NK-92 (cell line): Measurements from ENCODE around the gene MYBL2.

ENCODE experiments used
- DNase-seq: peaks from one replicate; lab custom pipeline; 2025; ENCODE audit not compliant: unreplicated experiment; lab: John Stamatoyannopoulos, UW

The MYBL2 gene

DNA sequence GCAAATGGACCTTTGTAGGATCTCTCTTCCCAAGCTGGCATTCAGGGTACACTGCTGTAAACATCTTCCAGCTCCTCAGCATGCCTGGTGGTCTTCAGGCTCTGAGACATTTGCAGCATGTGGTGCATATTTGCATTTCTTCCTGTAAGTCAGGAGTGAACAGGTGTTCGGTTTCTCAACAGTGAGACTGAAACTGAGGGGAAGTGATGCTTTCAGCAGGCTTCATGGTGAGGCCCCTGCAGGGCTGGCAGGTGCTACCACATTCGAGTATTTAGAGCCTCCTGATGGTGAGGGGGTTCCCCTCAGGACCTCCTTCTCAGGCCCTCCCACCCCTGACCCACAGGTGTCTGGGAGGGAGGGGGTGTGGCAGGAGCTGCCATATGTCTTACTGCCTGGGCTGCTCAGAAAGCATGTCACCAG, 15.1 kb downstream of the MYBL2 start:
- no peak for DNase-seq

DNA sequence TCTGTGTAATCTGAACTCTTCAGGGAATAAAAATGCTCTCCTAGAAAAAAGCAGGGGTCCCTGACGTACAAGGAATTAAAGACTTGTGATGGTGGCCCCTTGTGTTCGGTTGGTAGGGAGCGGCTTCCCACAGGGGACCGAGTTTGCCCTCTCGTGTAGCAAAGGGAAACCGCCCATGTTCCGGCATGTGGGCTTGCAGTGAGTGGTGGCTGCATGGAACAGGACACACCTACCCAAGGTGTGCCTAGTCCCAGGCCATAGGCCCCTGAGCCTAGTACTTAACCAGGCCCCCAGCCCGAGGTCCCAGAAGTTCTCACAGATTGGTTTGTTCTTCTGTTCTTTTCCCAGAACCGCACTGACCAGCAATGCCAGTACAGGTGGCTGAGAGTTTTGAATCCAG, 15.5 kb downstream of the MYBL2 start:
- no peak for DNase-seq

DNA sequence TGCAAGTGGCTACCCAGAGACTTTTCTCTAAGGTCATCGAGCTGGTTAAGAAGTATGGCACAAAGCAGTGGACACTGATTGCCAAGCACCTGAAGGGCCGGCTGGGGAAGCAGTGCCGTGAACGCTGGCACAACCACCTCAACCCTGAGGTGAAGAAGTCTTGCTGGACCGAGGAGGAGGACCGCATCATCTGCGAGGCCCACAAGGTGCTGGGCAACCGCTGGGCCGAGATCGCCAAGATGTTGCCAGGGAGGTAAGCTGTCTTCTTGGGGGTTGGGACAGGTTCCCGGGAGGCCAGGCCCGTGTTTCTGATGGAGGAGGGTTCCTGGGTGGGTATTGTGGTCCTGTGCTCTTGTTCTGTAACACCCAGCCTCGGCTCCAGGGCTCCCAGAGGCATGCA, 19.9 kb downstream of the MYBL2 start:
- no peak for DNase-seq

DNA sequence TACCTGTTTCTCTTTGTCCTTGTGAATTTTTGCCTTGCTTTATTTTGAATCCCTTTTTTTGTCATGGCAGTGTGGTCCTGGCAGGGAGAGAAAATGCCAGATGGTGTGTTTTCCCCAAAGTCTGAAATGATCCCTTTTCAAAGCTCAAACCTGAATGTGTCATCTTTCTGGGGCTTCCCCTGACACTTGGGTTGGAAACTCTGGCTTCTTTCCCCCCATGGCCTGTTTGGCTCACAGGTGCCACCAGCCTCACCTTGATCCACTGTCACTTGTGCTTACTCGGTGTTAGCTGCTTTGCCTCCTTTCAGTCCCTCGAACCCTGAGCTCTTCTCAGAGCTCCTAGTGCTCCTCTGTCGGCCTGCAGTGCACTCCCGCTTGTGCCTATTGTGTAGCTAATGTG, 22.3 kb downstream of the MYBL2 start:
- DNase-seq, result no peak

DNA sequence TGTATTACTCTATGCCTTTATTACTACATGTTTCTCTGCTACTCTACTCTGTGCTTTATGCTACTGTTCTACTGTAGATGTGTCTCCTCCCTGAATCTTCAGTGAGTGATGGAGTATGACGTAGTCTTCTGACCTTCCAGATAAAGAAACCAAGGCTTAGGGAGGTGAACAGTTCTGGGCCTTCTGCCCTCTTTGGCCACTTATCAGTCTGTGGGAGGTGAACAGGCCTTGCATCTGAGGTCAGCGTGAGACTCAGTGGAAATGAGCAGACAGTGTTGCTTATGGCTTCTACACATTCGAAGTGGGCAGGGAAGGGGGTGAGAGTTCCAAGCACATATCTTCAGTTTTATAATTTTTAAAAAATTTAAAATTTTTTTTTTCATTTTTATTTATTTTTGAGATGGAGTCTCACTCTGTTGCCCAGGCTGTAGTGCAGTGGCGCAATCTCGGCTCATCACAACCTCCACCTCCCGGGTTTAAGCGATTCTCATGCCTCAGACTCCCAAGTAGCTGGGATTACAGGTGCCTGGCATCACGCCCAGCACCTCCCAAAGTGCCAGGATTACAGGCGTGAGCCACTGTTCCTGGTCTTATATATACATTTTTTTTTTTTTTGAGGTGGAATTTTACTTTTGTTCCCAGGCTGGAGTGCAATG, 24.2 kb downstream of the MYBL2 start:
- no peak for DNase-seq

DNA sequence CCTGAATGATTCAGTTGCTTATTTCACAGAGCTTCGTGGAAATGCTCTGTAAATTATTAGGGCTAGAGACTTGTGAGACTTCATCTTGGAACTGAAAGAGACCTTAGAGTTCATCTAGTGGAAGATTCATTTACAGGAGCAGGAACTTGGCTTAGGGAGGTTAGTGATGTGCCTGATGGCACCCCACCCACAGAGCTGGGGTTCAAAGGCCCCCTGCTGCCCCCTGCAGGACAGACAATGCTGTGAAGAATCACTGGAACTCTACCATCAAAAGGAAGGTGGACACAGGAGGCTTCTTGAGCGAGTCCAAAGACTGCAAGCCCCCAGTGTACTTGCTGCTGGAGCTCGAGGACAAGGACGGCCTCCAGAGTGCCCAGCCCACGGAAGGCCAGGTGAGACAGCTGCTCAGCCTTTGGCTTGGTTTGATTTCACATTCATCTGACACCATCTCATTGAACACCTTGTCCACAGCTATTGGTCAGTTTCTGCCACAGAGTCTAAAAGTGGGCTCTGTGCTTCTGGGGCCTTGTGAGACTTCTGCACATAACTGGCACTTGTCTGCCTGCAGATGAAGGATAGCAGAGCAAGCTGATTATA, 25.1 kb downstream of the MYBL2 start:
- DNase-seq, result no peak

DNA sequence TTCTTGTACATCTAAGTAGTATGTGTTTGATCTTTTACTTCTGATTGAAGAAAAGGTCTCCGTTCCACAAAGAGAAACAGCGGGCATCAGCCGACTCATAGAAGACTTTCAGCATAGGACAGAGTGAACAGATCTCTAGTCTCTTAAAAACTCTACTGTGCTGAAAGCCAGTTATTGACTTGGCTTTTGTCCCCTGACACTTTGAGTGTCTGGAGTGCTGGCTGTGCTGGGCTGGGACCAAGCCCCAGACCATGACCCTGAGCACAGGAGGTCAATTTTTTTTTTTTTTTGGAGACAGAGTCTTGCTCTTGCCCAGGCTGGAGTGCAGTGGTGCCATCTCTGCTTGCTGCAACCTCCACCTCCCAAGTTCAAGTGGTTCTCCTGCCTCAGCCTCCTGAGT, 27.8 kb downstream of the MYBL2 start:
- no peak for DNase-seq

DNA sequence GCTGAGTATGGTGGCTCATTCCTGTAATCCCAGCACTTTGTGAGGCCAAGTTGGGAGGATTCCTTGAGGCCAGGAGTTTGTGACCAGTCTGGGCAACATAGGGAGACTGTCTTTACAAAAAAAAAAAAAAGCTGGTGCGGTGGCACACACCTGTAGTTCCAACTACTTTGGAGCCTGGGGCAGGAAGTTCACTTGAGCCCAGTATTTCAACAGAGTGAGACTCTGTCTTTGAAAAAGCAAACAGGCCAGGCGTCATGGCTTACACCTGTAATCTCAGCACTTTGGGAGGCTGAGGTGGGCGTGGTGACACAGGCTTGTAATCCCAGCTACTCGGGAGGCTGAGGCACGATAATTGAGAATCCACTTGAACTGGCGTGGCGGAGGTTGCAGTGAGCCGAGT, 28.7 kb downstream of the MYBL2 start:
- no peak for DNase-seq

DNA sequence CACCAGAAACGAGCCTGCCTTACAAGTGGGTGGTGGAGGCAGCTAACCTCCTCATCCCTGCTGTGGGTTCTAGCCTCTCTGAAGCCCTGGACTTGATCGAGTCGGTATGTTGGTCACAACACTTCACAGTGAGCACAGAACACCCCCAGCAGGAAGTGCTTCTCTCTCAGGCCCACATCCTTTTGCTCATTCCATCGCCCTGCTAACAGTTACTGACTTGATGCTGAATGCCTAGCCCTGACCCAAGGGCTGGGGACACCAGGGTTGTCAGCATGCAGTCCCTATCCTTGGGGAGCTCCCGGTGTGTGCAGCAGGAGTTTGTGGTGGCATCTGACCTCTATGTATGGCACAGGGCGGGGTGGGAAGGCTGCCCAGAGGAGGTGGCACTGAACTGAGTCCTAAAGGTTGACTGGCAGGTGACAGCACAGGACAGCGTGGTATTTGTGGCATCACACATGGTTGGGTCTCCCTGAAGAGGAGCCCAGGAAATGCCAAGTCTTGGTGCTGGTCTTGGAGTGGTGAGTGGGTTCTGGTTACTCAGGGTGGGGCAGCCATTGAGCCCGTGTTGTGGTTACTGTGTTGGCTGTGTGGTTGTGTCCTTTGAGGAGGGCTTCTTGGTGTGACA, 33.1 kb downstream of the MYBL2 start:
- no peak for DNase-seq

DNA sequence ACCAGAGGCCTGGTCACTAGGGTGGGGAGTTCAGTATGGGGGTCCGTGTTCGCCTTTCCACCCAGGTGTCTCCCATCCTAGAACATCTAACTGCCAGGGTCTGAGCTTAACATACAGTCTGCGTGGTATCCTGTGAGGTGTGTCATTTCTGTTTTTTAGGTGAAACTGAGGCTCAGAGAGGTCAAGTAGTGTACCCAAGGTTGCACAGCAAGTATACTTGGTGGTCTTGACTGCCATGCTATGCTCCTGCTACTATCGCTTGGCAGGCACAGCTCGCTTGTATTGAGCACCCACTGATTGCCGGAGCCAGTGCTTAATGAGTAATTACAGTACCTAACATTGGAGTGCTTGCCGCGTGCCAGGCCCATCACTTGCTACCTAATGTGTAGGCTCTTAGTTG, 33.7 kb downstream of the MYBL2 start:
- DNase-seq, result no peak

DNA sequence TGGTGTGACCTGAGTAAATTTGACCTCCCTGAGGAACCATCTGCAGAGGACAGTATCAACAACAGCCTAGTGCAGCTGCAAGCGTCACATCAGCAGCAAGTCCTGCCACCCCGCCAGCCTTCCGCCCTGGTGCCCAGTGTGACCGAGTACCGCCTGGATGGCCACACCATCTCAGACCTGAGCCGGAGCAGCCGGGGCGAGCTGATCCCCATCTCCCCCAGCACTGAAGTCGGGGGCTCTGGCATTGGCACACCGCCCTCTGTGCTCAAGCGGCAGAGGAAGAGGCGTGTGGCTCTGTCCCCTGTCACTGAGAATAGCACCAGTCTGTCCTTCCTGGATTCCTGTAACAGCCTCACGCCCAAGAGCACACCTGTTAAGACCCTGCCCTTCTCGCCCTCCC, 35.6 kb downstream of the MYBL2 start:
- DNase-seq, result no peak

DNA sequence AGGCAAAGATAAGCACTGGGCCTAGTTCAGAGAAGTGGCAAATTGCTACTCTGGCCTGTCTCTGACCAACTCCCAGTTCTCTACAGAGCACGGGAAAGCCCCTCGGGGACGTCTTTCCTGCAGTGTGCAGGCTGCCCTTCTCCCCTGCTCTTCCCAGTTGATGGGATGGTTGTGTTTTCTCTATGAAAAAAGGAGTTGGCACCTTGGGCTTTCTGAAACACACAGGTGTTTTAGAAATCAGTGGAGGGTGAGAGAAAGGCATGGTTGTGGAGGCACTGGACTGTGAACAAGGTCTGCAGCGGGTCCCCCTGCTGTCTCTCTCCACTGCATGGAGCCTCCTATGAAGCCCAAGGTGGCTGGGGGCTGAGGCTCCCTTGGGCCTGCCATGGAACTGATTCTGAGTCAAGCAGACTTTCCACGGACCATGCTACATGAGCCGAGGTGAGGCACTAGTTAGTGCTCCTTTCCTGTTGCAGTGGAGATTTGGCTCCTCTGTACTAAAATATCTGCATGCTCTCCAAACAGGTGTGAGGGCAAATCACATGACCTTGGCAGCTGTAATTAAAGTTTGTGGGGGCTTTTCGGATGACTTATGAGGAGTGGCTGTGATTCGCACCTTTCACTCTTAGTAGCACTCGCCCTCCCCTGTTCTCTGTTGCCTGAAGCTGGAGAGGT, 43.6 kb downstream of the MYBL2 start:
- no peak for DNase-seq

DNA sequence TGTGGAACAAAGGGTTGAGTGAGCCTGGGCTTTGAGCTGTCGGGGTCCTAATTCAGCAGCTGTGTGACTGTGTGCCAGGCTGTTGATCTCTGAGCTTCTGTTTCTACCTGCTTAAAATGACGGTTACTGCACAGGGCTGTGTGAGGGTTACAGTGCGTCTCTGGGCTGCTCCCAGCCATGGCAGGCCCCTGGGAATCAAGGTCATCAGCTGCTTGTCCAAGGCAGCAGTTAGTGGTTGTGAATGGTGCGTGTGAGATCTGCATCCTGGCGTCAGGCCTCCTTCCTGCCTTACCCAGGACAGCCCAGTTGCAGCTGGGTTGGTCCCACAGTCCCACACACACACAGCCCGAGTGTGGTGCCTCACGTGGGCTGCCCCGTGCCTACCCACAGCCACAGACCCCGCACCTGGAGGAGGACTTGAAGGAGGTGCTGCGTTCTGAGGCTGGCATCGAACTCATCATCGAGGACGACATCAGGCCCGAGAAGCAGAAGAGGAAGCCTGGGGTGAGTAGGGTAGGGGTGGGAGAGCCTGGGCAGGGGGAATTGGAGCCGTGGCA, 44.3 kb downstream of the MYBL2 start:
- no peak for DNase-seq

DNA sequence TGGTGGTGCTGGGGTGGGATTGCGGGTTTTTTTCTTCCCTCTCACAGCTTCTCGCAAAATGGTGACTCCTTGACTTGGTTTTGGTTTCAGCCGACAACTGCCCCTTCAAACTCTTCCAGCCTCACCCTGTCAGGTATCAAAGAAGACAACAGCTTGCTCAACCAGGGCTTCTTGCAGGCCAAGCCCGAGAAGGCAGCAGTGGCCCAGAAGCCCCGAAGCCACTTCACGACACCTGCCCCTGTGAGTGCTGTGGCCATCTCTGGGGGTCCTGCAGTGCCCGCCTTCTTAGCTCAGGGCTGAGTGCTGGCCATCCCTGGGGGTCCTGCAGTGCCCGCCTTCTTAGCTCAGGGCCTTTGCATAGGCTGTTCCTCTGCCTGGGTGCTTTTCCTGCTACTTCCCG, 48.1 kb downstream of the MYBL2 start:
- DNase-seq, result no peak

DNA sequence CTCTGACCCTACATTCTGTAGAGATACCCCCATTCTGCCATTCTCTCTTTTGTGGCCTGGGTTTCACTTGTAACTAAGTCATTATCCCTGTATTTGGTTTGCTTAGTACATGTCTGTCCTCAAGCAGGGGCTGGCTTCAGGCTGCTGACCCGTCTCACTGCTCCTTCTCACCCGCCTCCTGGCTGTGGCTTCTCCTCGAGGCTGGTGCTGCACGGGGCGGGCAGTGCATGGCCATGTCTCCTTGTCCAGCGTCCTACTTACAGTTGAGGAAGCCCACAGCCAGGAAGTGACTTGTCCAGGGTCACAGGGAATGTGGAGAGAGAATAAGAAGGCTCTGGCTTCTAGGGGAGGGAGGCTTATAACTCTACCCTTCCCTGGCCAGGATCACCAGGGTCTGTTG, 48.6 kb downstream of the MYBL2 start:
- no peak for DNase-seq

DNA sequence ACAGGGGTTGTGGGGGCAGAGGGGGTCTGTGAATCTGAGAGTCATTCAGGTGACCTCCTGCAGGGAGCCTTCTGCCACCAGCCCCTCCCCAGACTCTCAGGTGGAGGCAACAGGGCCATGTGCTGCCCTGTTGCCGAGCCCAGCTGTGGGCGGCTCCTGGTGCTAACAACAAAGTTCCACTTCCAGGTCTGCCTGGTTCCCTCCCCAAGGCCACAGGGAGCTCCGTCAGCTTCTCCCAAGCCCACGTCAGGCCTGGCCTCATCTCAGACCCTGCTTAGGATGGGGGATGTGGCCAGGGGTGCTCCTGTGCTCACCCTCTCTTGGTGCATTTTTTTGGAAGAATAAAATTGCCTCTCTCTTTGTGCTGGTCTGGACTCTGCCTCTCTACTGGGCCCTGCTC, 49.2 kb downstream of the MYBL2 start:
- DNase-seq, result no peak

DNA sequence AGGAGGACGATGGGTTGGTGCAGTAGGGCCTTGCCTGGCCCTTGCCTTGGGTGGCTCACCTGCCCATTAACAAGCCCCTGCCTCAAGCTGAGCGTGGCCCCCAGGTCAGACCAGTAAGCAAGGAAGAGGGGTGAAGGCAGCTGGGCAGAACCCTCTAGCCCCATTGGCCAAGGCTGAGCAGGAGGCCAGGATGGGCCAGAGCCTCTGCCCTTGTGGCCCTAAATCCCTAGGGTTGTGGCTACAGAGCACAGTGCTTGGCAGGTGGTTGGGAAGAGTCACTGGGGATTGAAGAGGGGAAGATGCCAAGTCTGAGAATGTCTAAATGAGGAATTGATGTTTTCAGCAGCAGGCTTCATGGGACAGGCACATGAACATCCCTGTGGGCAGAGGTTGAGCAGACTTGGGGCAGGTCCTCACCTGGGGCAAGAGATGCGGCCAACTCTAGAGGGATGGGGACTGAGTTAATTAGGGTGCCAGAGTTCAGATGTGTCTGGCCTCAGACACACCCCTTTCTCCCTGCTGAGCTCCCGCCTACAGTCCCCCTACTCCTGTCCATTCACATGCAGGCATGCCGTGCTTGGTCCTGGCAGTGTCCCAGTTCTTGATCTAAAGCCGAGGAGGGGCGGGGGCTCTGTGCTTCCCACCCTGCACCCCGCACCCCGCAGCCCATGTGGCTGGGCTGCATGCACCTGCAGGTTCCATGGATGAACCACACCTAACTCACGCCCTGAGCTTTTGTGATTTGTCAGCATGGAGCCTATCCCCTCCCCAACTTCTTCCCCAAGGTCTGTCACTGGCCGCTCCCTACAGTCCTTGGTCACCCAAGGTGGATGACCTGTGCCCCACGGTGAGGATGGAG, 50.1 kb downstream of the MYBL2 start:
- no peak for DNase-seq

DNA sequence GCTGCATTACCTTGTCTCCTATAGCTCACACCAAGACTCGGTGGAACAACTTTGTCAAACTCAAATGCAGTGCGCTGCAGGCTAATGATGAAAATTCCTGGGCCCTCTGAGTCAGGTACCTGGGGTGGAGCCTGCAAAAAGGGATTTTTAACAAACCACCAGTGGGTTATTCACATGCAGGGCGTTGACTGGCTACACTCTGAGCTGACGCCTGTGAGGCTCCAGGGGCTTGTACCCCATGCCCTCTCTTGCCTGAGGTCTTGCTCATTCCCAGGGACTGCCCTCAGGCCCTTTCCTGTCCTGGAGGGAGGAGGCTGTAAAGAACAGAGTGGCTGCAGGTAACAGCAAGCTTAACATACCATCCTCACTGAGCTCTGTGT, 50.7 kb downstream of the MYBL2 start:
- no peak for DNase-seq

DNA sequence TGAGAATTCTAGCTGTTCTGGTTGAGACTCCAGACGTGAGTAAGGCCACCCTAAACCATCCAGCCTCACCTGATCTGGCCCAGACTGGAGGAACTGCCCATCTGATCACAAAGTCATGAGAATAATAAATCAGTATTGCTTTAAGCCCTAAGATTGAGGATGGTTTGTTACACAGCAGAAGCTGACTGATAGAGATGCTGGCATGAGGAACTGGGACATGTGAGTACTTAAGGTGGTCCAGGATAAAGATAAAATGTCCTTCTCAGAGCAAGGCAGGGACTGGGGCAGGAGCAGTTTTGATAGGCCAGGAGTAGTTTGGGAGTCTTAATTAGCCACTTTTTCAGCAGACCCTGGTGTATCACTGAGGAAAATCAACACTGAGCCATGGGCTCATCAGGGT, 53.1 kb downstream of the MYBL2 start:
- no peak for DNase-seq

DNA sequence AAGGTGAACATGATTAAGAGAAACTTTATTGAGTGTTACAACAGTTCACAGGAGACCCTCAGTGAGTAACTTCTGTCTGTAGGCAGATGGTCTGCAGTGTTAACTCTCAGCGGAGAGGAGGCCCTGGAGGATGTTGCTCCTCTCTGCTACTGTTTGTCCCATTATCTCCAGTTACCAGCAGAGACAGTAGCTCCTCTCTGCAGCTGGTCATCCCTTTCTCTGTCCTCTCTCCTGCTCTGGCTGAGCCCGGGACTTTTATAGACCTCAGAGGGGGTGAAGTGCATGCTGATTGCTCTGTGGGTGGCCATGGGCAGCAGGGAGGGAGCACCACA, 54.1 kb downstream of the MYBL2 start:
- DNase-seq, result no peak

DNA sequence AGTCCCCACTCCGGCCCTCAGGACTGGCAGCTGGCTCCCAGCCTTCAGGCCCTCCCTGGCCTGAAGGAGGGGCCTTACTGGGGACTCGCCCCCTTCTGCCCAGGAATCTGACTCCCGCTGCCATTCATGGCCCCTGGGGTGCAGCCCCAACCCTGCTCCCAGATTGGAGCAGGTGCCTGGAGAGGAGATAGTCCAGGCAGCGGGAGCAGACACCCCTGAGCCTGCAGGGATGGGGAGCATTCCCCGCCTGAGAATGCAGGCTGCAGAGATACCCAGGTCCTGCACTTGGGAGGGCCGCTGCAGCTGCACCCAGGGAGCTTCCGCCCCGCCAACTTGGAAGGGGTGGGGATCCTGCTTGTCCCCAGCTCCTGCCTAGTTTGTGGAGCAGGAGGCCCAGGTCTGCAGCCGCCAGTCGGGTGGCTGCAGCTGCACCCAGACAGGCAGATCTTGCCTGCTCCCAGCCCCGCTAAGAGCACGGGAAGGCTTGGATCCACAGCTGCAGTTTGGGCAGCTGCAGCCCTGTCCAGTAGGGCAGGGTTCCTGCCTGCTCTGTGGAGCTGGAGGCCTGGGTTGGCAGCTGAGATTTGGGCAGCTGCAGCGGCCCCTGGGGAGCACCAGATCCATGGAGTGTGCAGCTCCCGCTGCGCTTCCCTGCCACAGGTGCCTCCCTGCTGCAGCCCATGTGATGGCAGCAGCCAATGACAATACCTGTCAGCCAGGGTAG, 54.7 kb downstream of the MYBL2 start:
- no peak for DNase-seq
